Measurements from ENCODE around the gene DRICH1. TPM values are rescaled to one million over a fixed set of nuclear protein-coding genes. Genes with fewer than 3 reads are reported as not detected.

DRICH1 gene
- total RNA-seq, 1 donor from 2014 or later = not detected

Other genes with a start within 250 kb of the DRICH1 start
- not detected in 2 replicates for gene IGLL1, start 52.0 kb downstream of the DRICH1 start, total RNA-seq
- gene RGL4, start 58.7 kb upstream of the DRICH1 start, total RNA-seq = not detected in 2 replicates
- gene ZNF70, start 118.8 kb upstream of the DRICH1 start, total RNA-seq = 1.3 TPM in 2 replicates
- gene VPREB3, start 122.1 kb upstream of the DRICH1 start, total RNA-seq = not detected in 2 replicates
- not detected in 2 replicates for gene C22orf15, start 130.7 kb upstream of the DRICH1 start, total RNA-seq
- gene CHCHD10, start 135.7 kb upstream of the DRICH1 start, total RNA-seq = 4.5 and 11.5 TPM in 2 replicates
- gene MMP11, start 140.5 kb upstream of the DRICH1 start, total RNA-seq = 0.38 and 0.53 TPM in 2 replicates
- 19.5 and 21.5 TPM in 2 replicates for gene SMARCB1, start 154.6 kb upstream of the DRICH1 start, total RNA-seq
- gene DERL3, start 206.7 kb upstream of the DRICH1 start, total RNA-seq = 0.26 TPM in 2 replicates
- 6.8 and 8.2 TPM in 2 replicates for gene SLC2A11, start 225.6 kb upstream of the DRICH1 start, total RNA-seq